ENCODE measurements around the gene EAF1.
"Not testable (repeated sequence)": the region's sequence is repeated elsewhere in the genome, so short reads cannot be mapped to it uniquely, and the experiment has no call there.

Gene EAF1

GRCh38 chr3:15453501-15453900, 26.1 kb downstream of the EAF1 start:
- no peak for DNase-seq

GRCh38 chr3:15453991-15454625, 26.7 kb downstream of the EAF1 start:
- DNase-seq = no peak

- DNase-seq = no peak
Measured at GRCh38 chr3:15454965-15455364, 27.6 kb downstream of the EAF1 start.

- DNase-seq = no peak
Measured at GRCh38 chr3:15455756-15456155, 28.4 kb downstream of the EAF1 start.

- DNase-seq = no peak
Measured at GRCh38 chr3:15456321-15456720, 28.9 kb downstream of the EAF1 start.

GRCh38 chr3:15456915-15457314, 29.5 kb downstream of the EAF1 start:
- not testable (repeated sequence) for DNase-seq

GRCh38 chr3:15458212-15458780, 30.9 kb downstream of the EAF1 start:
- no peak for DNase-seq

GRCh38 chr3:15460891-15461531, 33.6 kb downstream of the EAF1 start:
- DNase-seq = no peak

GRCh38 chr3:15462451-15462850, 35.1 kb downstream of the EAF1 start:
- no peak for DNase-seq

- no peak for DNase-seq
Measured at GRCh38 chr3:15465876-15466585, 38.6 kb downstream of the EAF1 start.

- no peak for DNase-seq
Measured at GRCh38 chr3:15467227-15468181, 40.1 kb downstream of the EAF1 start.

GRCh38 chr3:15470261-15470660, 42.9 kb downstream of the EAF1 start:
- no peak for DNase-seq

- no peak for DNase-seq
Measured at GRCh38 chr3:15470849-15471248, 43.5 kb downstream of the EAF1 start.

- DNase-seq = no peak
Measured at GRCh38 chr3:15471861-15472260, 44.5 kb downstream of the EAF1 start.

GRCh38 chr3:15475161-15475560, 47.8 kb downstream of the EAF1 start:
- DNase-seq = no peak

GRCh38 chr3:15476378-15476777, 49.0 kb downstream of the EAF1 start:
- no peak for DNase-seq

GRCh38 chr3:15477951-15478639, 50.7 kb downstream of the EAF1 start:
- DNase-seq = peak; percentile 15

- no peak for DNase-seq
Measured at GRCh38 chr3:15478640-15478979, 51.2 kb downstream of the EAF1 start.

- no peak for DNase-seq
Measured at GRCh38 chr3:15479400-15480224, 52.2 kb downstream of the EAF1 start.

- not testable (repeated sequence) for DNase-seq
Measured at GRCh38 chr3:15484551-15484950, 57.2 kb downstream of the EAF1 start.

GRCh38 chr3:15486020-15486419, 58.6 kb downstream of the EAF1 start:
- DNase-seq = no peak

All from retina (tissue), 1 donor.